Measurements from ENCODE around the gene DMC1. TPM values are rescaled to one million over a fixed set of nuclear protein-coding genes. Genes with fewer than 3 reads are reported as not detected.
"Not testable (repeated sequence)": the region's sequence is repeated elsewhere in the genome, so short reads cannot be mapped to it uniquely, and the experiment has no call there.

Gene DMC1
- total and polyA plus RNA-seq, 5 donors, result 0.83 to 6.5 (median 2.1) TPM

- WGBS, result 86% methylated on average over 3 of the region's 3 CpGs
- DNase-seq, result no peak
- no peaks in the 10 kb centered on the region for H3K27me3 ChIP-seq (ENCODE audit: control insufficient read depth, insufficient read depth)
- intact Hi-C loops (cut with DNase I), result no loop called here
- ATAC-seq, result no peak
- no peaks in the 10 kb centered on the region for H3K9me3 ChIP-seq (ENCODE audit: control insufficient read depth, low read length)
- H3K4me1 ChIP-seq (ENCODE audit: control insufficient read depth, insufficient read depth, low read length), result no peaks in the 10 kb centered on the region
- no peak overlapping the region for H3K4me3 ChIP-seq (ENCODE audit: low read length)
- H3K27ac ChIP-seq (ENCODE audit: low read length), result no peak overlapping the region
These were observed 37.7 kb upstream of the DMC1 start for GRCh38 chr22:38607680-38608079.

GRCh38 chr22:38602166-38602565, 32.2 kb upstream of the DMC1 start:
- DNase-seq (no peak), ATAC-seq (no peak)
- Histone ChIP-seq H3K4me1 (ENCODE audit: control insufficient read depth, insufficient read depth, low read length) (no peaks in the 10 kb centered on the region), H3K27me3 (ENCODE audit: control insufficient read depth, insufficient read depth) (no peaks in the 10 kb centered on the region), H3K4me3 (ENCODE audit: low read length) (no peak overlapping the region), H3K27ac (ENCODE audit: low read length) (no peak overlapping the region), H3K9me3 (ENCODE audit: control insufficient read depth, low read length) (no peaks in the 10 kb centered on the region)
- intact Hi-C loops (cut with DNase I), result no loop called here
- WGBS, result 71% methylated on average over 1 of the region's 1 CpG

GRCh38 chr22:38601221-38601764, 31.3 kb upstream of the DMC1 start:
- no peak overlapping the region for H3K27ac ChIP-seq (ENCODE audit: low read length)
- no peaks in the 10 kb centered on the region for H3K27me3 ChIP-seq (ENCODE audit: control insufficient read depth, insufficient read depth)
- H3K4me1 ChIP-seq (ENCODE audit: control insufficient read depth, insufficient read depth, low read length), result no peaks in the 10 kb centered on the region
- 78% methylated on average over 2 of the region's 2 CpGs for WGBS
- no peak overlapping the region for H3K4me3 ChIP-seq (ENCODE audit: low read length)
- intact Hi-C loops (cut with DNase I), result no loop called here
- no peak for DNase-seq
- no peak for ATAC-seq
- H3K9me3 ChIP-seq (ENCODE audit: control insufficient read depth, low read length), result no peaks in the 10 kb centered on the region

GRCh38 chr22:38599466-38599865, 29.5 kb upstream of the DMC1 start:
- Histone ChIP-seq H3K9me3 (ENCODE audit: control insufficient read depth, low read length) (no peaks in the 10 kb centered on the region), H3K27me3 (ENCODE audit: control insufficient read depth, insufficient read depth) (no peaks in the 10 kb centered on the region), H3K27ac (ENCODE audit: low read length) (no peak overlapping the region), H3K4me1 (ENCODE audit: control insufficient read depth, insufficient read depth, low read length) (no peaks in the 10 kb centered on the region), H3K4me3 (ENCODE audit: low read length) (no peak overlapping the region)
- no peak for ATAC-seq
- 93% methylated on average over 10 of the region's 10 CpGs for WGBS
- intact Hi-C loops (cut with DNase I), result no loop called here
- DNase-seq, result no peak

GRCh38 chr22:38582923-38583322, 12.9 kb upstream of the DMC1 start:
- H3K4me1 ChIP-seq (ENCODE audit: control insufficient read depth, insufficient read depth, low read length); H3K4me3 ChIP-seq (ENCODE audit: low read length); H3K27ac ChIP-seq (ENCODE audit: low read length); H3K9me3 ChIP-seq (ENCODE audit: control insufficient read depth, low read length); intact Hi-C loops (cut with DNase I); DNase-seq; H3K27me3 ChIP-seq (ENCODE audit: control insufficient read depth, insufficient read depth); ATAC-seq: not testable (repeated sequence)
- WGBS, result 75% methylated on average over 3 of the region's 3 CpGs

- ATAC-seq (no peak), DNase-seq (no peak)
- no peak overlapping the region for H3K4me3 ChIP-seq (ENCODE audit: low read length)
- no peaks in the 10 kb centered on the region for H3K9me3 ChIP-seq (ENCODE audit: control insufficient read depth, low read length)
- intact Hi-C loops (cut with DNase I), result loop anchor here in 1 of 4 donors (10.0 kb wide), 1 partner anchor 164 kb away; no protein-coding TSS in a partner anchor
- no peaks in the 10 kb centered on the region for H3K4me1 ChIP-seq (ENCODE audit: control insufficient read depth, insufficient read depth, low read length)
- H3K27ac ChIP-seq (ENCODE audit: low read length), result no peak overlapping the region
- 80% methylated on average over 5 of the region's 5 CpGs for WGBS
- H3K27me3 ChIP-seq (ENCODE audit: control insufficient read depth, insufficient read depth), result no peaks in the 10 kb centered on the region
These were observed 8.5 kb upstream of the DMC1 start for GRCh38 chr22:38578505-38578904.

- intact Hi-C loops (cut with DNase I), result loop anchor here in 2 of 4 donors (5.0 to 10.0 kb wide), 5 partner anchors 65 to 520 kb away; partner anchors contain the start of gene DDX17 (in 1 of the 2)
- no peak for ATAC-seq
These were observed 2.1 kb upstream of the DMC1 start for GRCh38 chr22:38572065-38572464.

GRCh38 chr22:38570779-38571364, 889 bp upstream of the DMC1 start:
- peak; percentile 23 to 46 for ATAC-seq
- Histone ChIP-seq H3K4me3 (ENCODE audit: low read length) (peak overlapping the region; percentile 92), H3K27me3 (ENCODE audit: control insufficient read depth, insufficient read depth) (no peaks in the 10 kb centered on the region), H3K4me1 (ENCODE audit: control insufficient read depth, insufficient read depth, low read length) (no peaks in the 10 kb centered on the region), H3K9me3 (ENCODE audit: control insufficient read depth, low read length) (no peaks in the 10 kb centered on the region), H3K27ac (ENCODE audit: low read length) (peak overlapping the region; percentile 90)
- peak; percentile 33 to 74 (median 72) for DNase-seq
- 3% methylated on average over 14 of the region's 14 CpGs for WGBS
- intact Hi-C loops (cut with DNase I), result loop anchor here in 2 of 4 donors (5.0 to 10.0 kb wide), 5 partner anchors 64 to 519 kb away; partner anchors contain the start of gene DDX17 (in 1 of the 2)

More at GRCh38 chr22:38572065-38572464, 2.1 kb upstream of the DMC1 start:
- H3K4me1 ChIP-seq (ENCODE audit: control insufficient read depth, insufficient read depth, low read length), result no peaks in the 10 kb centered on the region
- no peak overlapping the region for H3K27ac ChIP-seq (ENCODE audit: low read length)
- no peaks in the 10 kb centered on the region for H3K9me3 ChIP-seq (ENCODE audit: control insufficient read depth, low read length)
- no peak overlapping the region for H3K4me3 ChIP-seq (ENCODE audit: low read length)
- 2% methylated on average over 3 of the region's 3 CpGs for WGBS
- DNase-seq, result no peak
- no peaks in the 10 kb centered on the region for H3K27me3 ChIP-seq (ENCODE audit: control insufficient read depth, insufficient read depth)

- no peaks in the 10 kb centered on the region for H3K9me3 ChIP-seq (ENCODE audit: control insufficient read depth, low read length)
- intact Hi-C loops (cut with DNase I), result loop anchor here in 1 of 4 donors (10.0 kb wide), 1 partner anchor 55 kb away; no protein-coding TSS in a partner anchor
- DNase-seq (peak; percentile 16 to 65 (median 60)), ATAC-seq (peak; percentile 36 to 40)
- WGBS, result 33% methylated on average over 32 of the region's 32 CpGs
- H3K4me3 ChIP-seq (ENCODE audit: low read length), result peak overlapping the region; percentile 92
- peak overlapping the region; percentile 70 for H3K27ac ChIP-seq (ENCODE audit: low read length)
- H3K4me1 ChIP-seq (ENCODE audit: control insufficient read depth, insufficient read depth, low read length), result no peaks in the 10 kb centered on the region
- H3K27me3 ChIP-seq (ENCODE audit: control insufficient read depth, insufficient read depth), result no peaks in the 10 kb centered on the region
These were observed 607 bp downstream of the DMC1 start for GRCh38 chr22:38569181-38569971.

- Histone ChIP-seq H3K27ac (ENCODE audit: low read length) (no peak overlapping the region), H3K9me3 (ENCODE audit: control insufficient read depth, low read length) (no peaks in the 10 kb centered on the region), H3K4me1 (ENCODE audit: control insufficient read depth, insufficient read depth, low read length) (no peaks in the 10 kb centered on the region), H3K27me3 (ENCODE audit: control insufficient read depth, insufficient read depth) (no peaks in the 10 kb centered on the region), H3K4me3 (ENCODE audit: low read length) (no peak overlapping the region)
- DNase-seq, result no peak
- intact Hi-C loops (cut with DNase I), result loop anchor here in 1 of 4 donors (10.0 kb wide), 1 partner anchor 53 kb away; no protein-coding TSS in a partner anchor
- 56% methylated on average over 7 of the region's 7 CpGs for WGBS
- ATAC-seq, result no peak
These were observed 2.3 kb downstream of the DMC1 start for GRCh38 chr22:38567531-38568285.
